Central memory CD4-positive, alpha-beta T cell (primary cell): ENCODE results near the gene KIAA1210.

ENCODE experiments used
- DNase-seq: peaks from one replicate; pipeline ENCODE4 v3.0.0; 2022
- total RNA-seq, 3 experiments: gene quantifications; one replicate each; lab custom pipeline; 2026; lab: John Stamatoyannopoulos, UW

KIAA1210 gene
- 0 reads per million in 3 experiments for total RNA-seq

- no peak for DNase-seq
Measured at GRCh38 chrX:119127650-119128049, at the start of gene KIAA1210. Gene KIAA1210, minus strand, starts transcription at chrX:119127812. Its CDS starts 4,170 bp downstream, at chrX:119123642.

- DNase-seq, result no peak
Measured at GRCh38 chrX:119177278-119177677, 49.7 kb upstream of the KIAA1210 start.

- DNase-seq, result no peak
Measured at GRCh38 chrX:119174900-119175299, 47.3 kb upstream of the KIAA1210 start.

GRCh38 chrX:119168104-119168503, 40.5 kb upstream of the KIAA1210 start:
- no peak for DNase-seq

GRCh38 chrX:119158226-119158625, 30.6 kb upstream of the KIAA1210 start:
- no peak for DNase-seq

GRCh38 chrX:119156241-119156640, 28.6 kb upstream of the KIAA1210 start:
- no peak for DNase-seq

- no peak for DNase-seq
Measured at GRCh38 chrX:119155416-119156035, 27.9 kb upstream of the KIAA1210 start.

GRCh38 chrX:119151051-119151380, 23.4 kb upstream of the KIAA1210 start:
- DNase-seq, result no peak

- no peak for DNase-seq
Measured at GRCh38 chrX:119150163-119151050, 22.8 kb upstream of the KIAA1210 start.

- no peak for DNase-seq
Measured at GRCh38 chrX:119147486-119147885, 19.9 kb upstream of the KIAA1210 start.

GRCh38 chrX:119145241-119145653, 17.6 kb upstream of the KIAA1210 start:
- no peak for DNase-seq

GRCh38 chrX:119134466-119134865, 6.9 kb upstream of the KIAA1210 start:
- DNase-seq, result no peak

GRCh38 chrX:119132961-119133360, 5.3 kb upstream of the KIAA1210 start:
- no peak for DNase-seq

- no peak for DNase-seq
Measured at GRCh38 chrX:119132316-119132715, 4.7 kb upstream of the KIAA1210 start.

- DNase-seq, result no peak
Measured at GRCh38 chrX:119130911-119131310, 3.3 kb upstream of the KIAA1210 start.

- DNase-seq, result no peak
Measured at GRCh38 chrX:119121341-119121740, 6.3 kb downstream of the KIAA1210 start.

GRCh38 chrX:119118780-119119395, 8.7 kb downstream of the KIAA1210 start:
- peak; percentile 16 for DNase-seq

- DNase-seq, result no peak
Measured at GRCh38 chrX:119107206-119107605, 20.4 kb downstream of the KIAA1210 start.

- no peak for DNase-seq
Measured at GRCh38 chrX:119105826-119106225, 21.8 kb downstream of the KIAA1210 start.

GRCh38 chrX:119101168-119101567, 26.4 kb downstream of the KIAA1210 start:
- DNase-seq, result no peak

GRCh38 chrX:119095936-119096335, 31.7 kb downstream of the KIAA1210 start:
- DNase-seq, result no peak

GRCh38 chrX:119094819-119095218, 32.8 kb downstream of the KIAA1210 start:
- no peak for DNase-seq

- DNase-seq, result no peak
Measured at GRCh38 chrX:119093991-119094735, 33.4 kb downstream of the KIAA1210 start.
